Fibroblast of skin of left quadriceps (primary cell): ENCODE results near the gene RAB33B.
A peak's percentile ranks its signal among the peaks of the same experiment; 100 is the strongest.
"Not testable (repeated sequence)": the region's sequence is repeated elsewhere in the genome, so short reads cannot be mapped to it uniquely, and the experiment has no call there.

Source experiments
- DNase-seq, 2 experiments: peaks; one replicate each; pipeline ENCODE4 v3.0.0-alpha.2; 2013; ENCODE audit warnings: low read depth in 2 of 2

Gene RAB33B

GRCh38 chr4:139454111-139455045, at the start of gene RAB33B:
RAB33B (plus strand) TSS chr4:139454121; CDS start chr4:139454196, 75 bp downstream.
- DNase-seq = peak in 1 of 2 experiments; percentile 81

GRCh38 chr4:139410312-139410711, 43.6 kb upstream of the RAB33B start:
- no peak for DNase-seq

GRCh38 chr4:139414671-139415210, 39.2 kb upstream of the RAB33B start:
- DNase-seq = not testable (repeated sequence)

GRCh38 chr4:139416073-139416673, 37.7 kb upstream of the RAB33B start:
- peak; percentile 10 to 16 for DNase-seq

GRCh38 chr4:139419388-139419914, 34.5 kb upstream of the RAB33B start:
- DNase-seq = peak; percentile 67 to 70

GRCh38 chr4:139420652-139421051, 33.3 kb upstream of the RAB33B start:
- DNase-seq = no peak

GRCh38 chr4:139436122-139436521, 17.8 kb upstream of the RAB33B start:
- DNase-seq = no peak

GRCh38 chr4:139438141-139438540, 15.8 kb upstream of the RAB33B start:
- DNase-seq = no peak

GRCh38 chr4:139441029-139441428, 12.9 kb upstream of the RAB33B start:
- no peak for DNase-seq

- DNase-seq = no peak
Measured at GRCh38 chr4:139443661-139444060, 10.3 kb upstream of the RAB33B start.

GRCh38 chr4:139444881-139445280, 9.0 kb upstream of the RAB33B start:
- DNase-seq = not testable (repeated sequence)

GRCh38 chr4:139447078-139447477, 6.8 kb upstream of the RAB33B start:
- DNase-seq = not testable (repeated sequence)

- no peak for DNase-seq
Measured at GRCh38 chr4:139450586-139450985, 3.3 kb upstream of the RAB33B start.

- no peak for DNase-seq
Measured at GRCh38 chr4:139451997-139452396, 1.9 kb upstream of the RAB33B start.

GRCh38 chr4:139453041-139453370, 915 bp upstream of the RAB33B start:
- peak in 1 of 2 experiments; percentile 36 for DNase-seq

GRCh38 chr4:139453371-139454110, 380 bp upstream of the RAB33B start:
- DNase-seq = peak; percentile 95 to 97

- DNase-seq = no peak
Measured at GRCh38 chr4:139455126-139455538, 1.2 kb downstream of the RAB33B start.

- no peak for DNase-seq
Measured at GRCh38 chr4:139457318-139457717, 3.4 kb downstream of the RAB33B start.

- no peak for DNase-seq
Measured at GRCh38 chr4:139458543-139458942, 4.6 kb downstream of the RAB33B start.

- DNase-seq = no peak
Measured at GRCh38 chr4:139458999-139459398, 5.1 kb downstream of the RAB33B start.

- no peak for DNase-seq
Measured at GRCh38 chr4:139460565-139460964, 6.6 kb downstream of the RAB33B start.
